GM19467 (cell line): ENCODE data around the gene SLC25A25.
A peak's percentile ranks its signal among the peaks of the same experiment; 100 is the strongest.

Experiments
- ATAC-seq: cut with Tn5 transposase; IDR thresholded peaks from one replicate; pipeline ENCODE4 v1.9.1; 2021; ENCODE audit warnings: mild to moderate bottlenecking, moderate library complexity; ENCODE audit not compliant: unreplicated experiment

SLC25A25 gene

GRCh38 chr9:128072144-128073021 is 4.4 kb downstream of the SLC25A25 start:
- no peak for ATAC-seq

- ATAC-seq, result no peak
Measured at GRCh38 chr9:128073253-128073886, 5.3 kb downstream of the SLC25A25 start.

GRCh38 chr9:128077847-128078503 is 9.9 kb downstream of the SLC25A25 start:
- no peak for ATAC-seq

- ATAC-seq, result no peak
Measured at GRCh38 chr9:128078504-128079434, 10.7 kb downstream of the SLC25A25 start.

GRCh38 chr9:128080206-128080605 is 12.2 kb downstream of the SLC25A25 start:
- no peak for ATAC-seq

- ATAC-seq, result no peak
Measured at GRCh38 chr9:128081056-128081455, 13.0 kb downstream of the SLC25A25 start.

- ATAC-seq, result no peak
Measured at GRCh38 chr9:128082151-128082550, 14.1 kb downstream of the SLC25A25 start.

GRCh38 chr9:128084746-128085145 is 16.7 kb downstream of the SLC25A25 start:
- no peak for ATAC-seq

- ATAC-seq, result no peak
Measured at GRCh38 chr9:128085943-128086342, 17.9 kb downstream of the SLC25A25 start.

GRCh38 chr9:128087262-128087661 is 19.2 kb downstream of the SLC25A25 start:
- no peak for ATAC-seq

- no peak for ATAC-seq
Measured at GRCh38 chr9:128088253-128088945, 20.4 kb downstream of the SLC25A25 start.

GRCh38 chr9:128089299-128089698 is 21.3 kb downstream of the SLC25A25 start:
- ATAC-seq, result no peak

- no peak for ATAC-seq
Measured at GRCh38 chr9:128091144-128091543, 23.1 kb downstream of the SLC25A25 start.

- ATAC-seq, result no peak
Measured at GRCh38 chr9:128091571-128091970, 23.5 kb downstream of the SLC25A25 start.

GRCh38 chr9:128092199-128092977 is 24.4 kb downstream of the SLC25A25 start:
- no peak for ATAC-seq

GRCh38 chr9:128093011-128093410 is 25.0 kb downstream of the SLC25A25 start:
- ATAC-seq, result no peak

GRCh38 chr9:128094166-128094949 is 26.3 kb downstream of the SLC25A25 start:
- ATAC-seq, result peak; percentile 90

- no peak for ATAC-seq
Measured at GRCh38 chr9:128094950-128095544, 27.0 kb downstream of the SLC25A25 start.
